ENCODE results near the gene SEMA3E.

- TF ChIP-seq GATA2 (IDR thresholded peaks at IDR 0.05; ENCODE audit: low read depth, low read length) (no peak), GATA3 (IDR thresholded peaks at IDR 0.05; ENCODE audit: low read depth, low read length) (no peak)
Measured at GRCh38 chr7:83465643-83466042, 183.3 kb downstream of the SEMA3E start.
